K562 (cell line): ENCODE measurements around the gene LOC128125822.

Source experiments
- CBFB ChIP-seq: sonication (generic); formaldehyde crosslinking; IDR thresholded peaks from 2 replicates; pipeline ENCODE4 v1.4.0; 2020; ENCODE audit warnings: mild to moderate bottlenecking, missing genetic modification reagents
- CBX3 ChIP-seq, 2 experiments: IDR thresholded peaks; 1 replicate in 1 of 2; 2 replicates in 1 of 2; pipeline ENCODE4 v1.6.1; 2012; ENCODE audit warnings: inconsistent platforms in 2 of 2, low read length in 2 of 2, borderline replicate concordance in 1 of 2, control low read depth in 1 of 2
- CHAMP1 ChIP-seq: fragments of 450-650 bp; IDR thresholded peaks from 2 replicates; pipeline ENCODE4 v1.6.1; 2016; ENCODE audit warnings: mild to moderate bottlenecking
- E2F4 ChIP-seq: sonication (generic); formaldehyde crosslinking; IDR thresholded peaks from 2 replicates; pipeline ENCODE4 v1.8.0; 2022; ENCODE audit warnings: mild to moderate bottlenecking, low read depth, missing genetic modification reagents
- GATA2 ChIP-seq: sonication (generic); formaldehyde crosslinking; IDR thresholded peaks from 2 replicates; pipeline ENCODE4 v1.4.0; 2020; ENCODE audit warnings: mild to moderate bottlenecking, missing genetic modification reagents
- ILF3 ChIP-seq: fragments of 450-650 bp; IDR thresholded peaks from 2 replicates; pipeline ENCODE4 v1.6.1; 2018; ENCODE audit warnings: antibody characterized with exemption, mild to moderate bottlenecking, moderate library complexity, borderline replicate concordance
- IRF2 ChIP-seq: sonication (generic); formaldehyde crosslinking; IDR thresholded peaks from 2 replicates; pipeline ENCODE4 v1.8.1; 2022; ENCODE audit warnings: mild to moderate bottlenecking, missing genetic modification reagents
- KLF16 ChIP-seq: IDR thresholded peaks from 2 replicates; pipeline ENCODE4 v1.6.1; 2016; ENCODE audit warnings: antibody characterized with exemption
- MCM2 ChIP-seq: fragments of 450-650 bp; IDR thresholded peaks from 2 replicates; pipeline ENCODE4 v1.6.1; 2017; ENCODE audit warnings: low read depth, mild to moderate bottlenecking
- MEF2A ChIP-seq: IDR thresholded peaks from 2 replicates; pipeline ENCODE4 v1.6.1; 2011; ENCODE audit warnings: low read depth, mild to moderate bottlenecking, low read length, moderate library complexity; ENCODE audit not compliant: control insufficient read depth
- NCOA6 ChIP-seq: fragments of 450-650 bp; IDR thresholded peaks from 2 replicates; pipeline ENCODE4 v1.6.1; 2017; ENCODE audit warnings: mild to moderate bottlenecking
- NFE2L1 ChIP-seq: fragments of 450-650 bp; IDR thresholded peaks from 2 replicates; pipeline ENCODE4 v1.6.1; 2016; ENCODE audit warnings: missing genetic modification characterization, low read depth, mild to moderate bottlenecking, missing compliant biosample characterization, moderate library complexity, borderline replicate concordance
- PHF21A ChIP-seq: fragments of 450-650 bp; IDR thresholded peaks from 2 replicates; pipeline ENCODE4 v1.6.1; 2017; ENCODE audit warnings: low read depth, borderline replicate concordance
- POLR2AphosphoS5 ChIP-seq: IDR thresholded peaks from 2 replicates; pipeline ENCODE4 v1.6.1; 2011; ENCODE audit warnings: mild to moderate bottlenecking, low read depth, low read length, moderate library complexity; ENCODE audit not compliant: control insufficient read depth, insufficient read depth
- RBFOX2 ChIP-seq: fragments of 200-400 bp; formaldehyde crosslinking; IDR thresholded peaks from 2 replicates; pipeline ENCODE4 v1.6.1; 2017; ENCODE audit warnings: low read depth, mild to moderate bottlenecking, low read length, moderate library complexity
- TAL1 ChIP-seq: fragments of 450-650 bp; IDR thresholded peaks from 2 replicates; pipeline ENCODE4 v1.6.1; 2016; ENCODE audit warnings: mild to moderate bottlenecking
- USF2 ChIP-seq: sonication (generic); formaldehyde crosslinking; IDR thresholded peaks from 2 replicates; pipeline ENCODE4 v1.5.0; 2020; ENCODE audit warnings: missing genetic modification reagents
- ZBTB34 ChIP-seq: fragments of 250-450 bp; sonication (Bioruptor Pico); IDR thresholded peaks from 2 replicates; pipeline ENCODE4 v1.8.0; 2021; ENCODE audit warnings: mild to moderate bottlenecking, moderate library complexity
- ZBTB9 ChIP-seq: fragments of 450-650 bp; formaldehyde crosslinking; IDR thresholded peaks from 2 replicates; pipeline ENCODE4 v1.4.0; 2020; ENCODE audit warnings: mild to moderate bottlenecking, moderate library complexity
- ZNF184 ChIP-seq: sonication (generic); formaldehyde crosslinking; IDR thresholded peaks from 2 replicates; pipeline ENCODE4 v1.5.0; 2020; ENCODE audit warnings: missing genetic modification reagents
- ZNF23 ChIP-seq: fragments of 250-450 bp; sonication (Bioruptor Pico); IDR thresholded peaks from 2 replicates; pipeline ENCODE4 v1.4.0; 2020; ENCODE audit warnings: mild to moderate bottlenecking
- ZNF551 ChIP-seq: fragments of 250-450 bp; sonication (Bioruptor Pico); IDR thresholded peaks from 2 replicates; pipeline ENCODE4 v1.5.0; 2021; ENCODE audit warnings: mild to moderate bottlenecking, moderate library complexity

LOC128125822 gene

GRCh38 chr6:63572044-63572746, at the start of gene LOC128125822, which contains the start of gene PTP4A1 (continued):
- TF ChIP-seq GATA2 (CRISPR knock-in tag) (no peak), CHAMP1 (no peak), NFE2L1 (tag) (no peak), NCOA6 (no peak), ILF3 (no peak), ZNF184 (CRISPR knock-in tag) (no peak), ZNF23 (no peak), PHF21A (no peak; the same call in 1 of the 2 replicates), ZNF551 (CRISPR knock-in tag) (no peak), IRF2 (no peak), CBFB (no peak), CBX3 (IDR thresholded peaks at IDR 0.05; ENCODE audit: borderline replicate concordance in 1 of 2, low read length in 2 of 2) (no peak), KLF16 (peak; percentile 99), E2F4 (CRISPR knock-in tag) (no peak), USF2 (CRISPR knock-in tag) (no peak), ZBTB9 (CRISPR knock-in tag) (no peak), RBFOX2 (peak; percentile 97), ZBTB34 (CRISPR knock-in tag) (no peak), POLR2AphosphoS5 (peak; percentile 80), MCM2 (no peak), MEF2A (no peak), TAL1 (no peak)
